GM18870 (cell line): ENCODE results near the gene DENND6B.

Source experiments
- ATAC-seq: cut with Tn5 transposase; IDR thresholded peaks from one replicate; pipeline ENCODE4 v1.9.1; 2021; ENCODE audit warnings: moderate library complexity; ENCODE audit not compliant: unreplicated experiment

DENND6B gene

DNA sequence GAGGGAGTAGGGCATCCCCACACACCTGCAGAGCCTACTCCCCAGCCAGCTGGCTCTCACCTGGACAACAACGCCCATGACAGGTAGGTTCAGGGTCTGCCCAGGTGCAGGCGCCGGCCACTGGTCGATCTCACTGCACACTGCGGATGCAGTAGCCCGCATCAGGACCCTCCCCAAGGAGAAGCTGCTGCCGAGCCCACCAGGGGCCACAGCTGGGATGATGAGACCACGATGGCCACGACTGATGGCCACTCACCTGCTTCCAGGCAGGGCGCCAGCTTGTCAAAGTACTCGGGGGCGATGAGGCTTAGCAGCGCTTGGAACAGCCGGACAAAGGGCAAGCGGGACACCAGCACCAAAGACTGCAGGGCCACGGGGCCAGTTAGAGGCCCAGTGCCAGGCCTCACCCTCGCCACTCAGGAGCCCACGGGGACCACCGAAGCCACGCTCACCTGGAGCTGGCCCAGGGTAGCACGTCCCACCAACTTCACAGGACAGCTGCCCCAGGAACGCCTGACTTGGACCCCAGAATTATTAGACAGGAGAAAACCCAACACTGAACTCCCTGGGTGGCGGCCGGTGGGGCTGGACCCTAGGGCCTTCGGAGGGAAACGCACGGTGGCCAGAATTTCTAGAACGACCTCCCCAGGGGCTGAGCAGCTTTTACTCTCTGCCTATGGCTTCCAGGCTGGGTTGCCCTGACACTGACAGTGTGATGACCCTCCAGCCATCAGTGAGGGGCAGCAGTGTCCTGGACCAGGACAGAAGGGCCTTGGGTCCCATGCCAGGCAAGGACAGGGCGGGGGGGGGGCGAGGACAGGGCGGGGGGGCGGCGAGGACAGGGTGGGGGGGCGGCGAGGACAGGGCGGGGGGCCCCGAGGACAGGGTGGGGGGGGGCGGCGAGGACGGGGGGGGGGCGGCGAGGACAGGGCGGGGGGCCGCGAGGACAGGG lies 10.4 kb downstream of the DENND6B start:
- no peak for ATAC-seq

GRCh38 chr22:50315289-50316113 lies 11.3 kb downstream of the DENND6B start:
- ATAC-seq = no peak

GRCh38 chr22:50314455-50315288 lies 12.1 kb downstream of the DENND6B start:
- ATAC-seq = no peak

DNA sequence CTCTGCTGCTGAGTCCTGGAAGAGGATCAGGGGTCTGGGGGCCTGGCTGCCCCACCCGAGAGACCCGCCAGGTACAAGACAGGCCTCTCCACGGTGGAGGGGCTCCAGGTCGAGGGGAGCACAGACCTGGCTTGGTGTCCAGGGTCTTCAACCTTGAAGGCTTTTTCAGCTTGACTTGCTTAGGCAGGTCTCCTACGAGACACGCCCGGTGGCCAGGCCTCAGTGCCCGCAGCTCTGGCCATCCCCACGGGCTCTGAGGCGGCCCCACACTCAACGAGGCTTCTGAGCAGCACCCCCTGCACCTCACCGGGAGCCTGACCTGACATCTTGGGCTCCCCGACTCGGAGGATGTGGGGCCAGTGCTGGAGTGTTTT lies 12.7 kb downstream of the DENND6B start:
- ATAC-seq = no peak

GRCh38 chr22:50313600-50313999 lies 13.2 kb downstream of the DENND6B start:
- no peak for ATAC-seq

DNA sequence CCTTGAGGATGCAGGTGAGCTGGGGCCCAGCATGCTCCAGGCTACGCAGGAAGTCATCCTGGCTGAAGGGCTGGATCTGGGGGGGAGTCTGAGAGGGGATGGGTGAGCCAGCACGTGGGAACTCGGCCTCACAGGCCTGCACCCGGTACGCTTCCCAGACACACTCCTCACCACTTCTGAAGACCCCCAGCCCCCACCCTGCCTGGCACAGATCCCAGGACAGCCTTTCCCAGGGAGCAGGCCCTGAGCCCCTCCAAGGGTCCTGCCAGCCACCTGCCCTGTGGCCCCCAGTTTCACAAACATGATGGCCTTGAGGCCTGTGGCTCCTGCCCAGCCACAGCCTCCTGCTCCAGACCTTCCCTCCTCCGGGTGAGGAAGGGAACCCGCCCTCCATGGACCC lies 13.8 kb downstream of the DENND6B start:
- no peak for ATAC-seq

DNA sequence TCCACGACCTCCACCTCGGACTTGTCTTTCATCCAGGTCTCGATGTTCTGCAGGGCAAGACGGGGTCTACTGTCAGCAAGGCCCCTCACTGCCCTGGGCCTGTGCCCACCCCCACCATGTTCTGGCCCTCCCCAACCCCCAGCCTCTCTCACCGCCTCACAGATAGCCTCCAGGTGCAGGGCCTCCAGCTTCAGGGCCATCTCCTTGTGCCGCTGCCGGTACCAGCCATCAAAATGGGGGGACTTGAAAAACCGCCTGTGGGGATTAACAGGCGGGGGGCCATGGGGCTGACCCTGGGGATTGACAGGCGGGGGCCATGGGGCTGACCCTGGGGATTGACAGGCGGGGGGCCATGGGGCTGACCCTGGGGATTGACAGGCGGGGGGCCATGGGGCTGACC lies 14.4 kb downstream of the DENND6B start:
- no peak for ATAC-seq

DNA sequence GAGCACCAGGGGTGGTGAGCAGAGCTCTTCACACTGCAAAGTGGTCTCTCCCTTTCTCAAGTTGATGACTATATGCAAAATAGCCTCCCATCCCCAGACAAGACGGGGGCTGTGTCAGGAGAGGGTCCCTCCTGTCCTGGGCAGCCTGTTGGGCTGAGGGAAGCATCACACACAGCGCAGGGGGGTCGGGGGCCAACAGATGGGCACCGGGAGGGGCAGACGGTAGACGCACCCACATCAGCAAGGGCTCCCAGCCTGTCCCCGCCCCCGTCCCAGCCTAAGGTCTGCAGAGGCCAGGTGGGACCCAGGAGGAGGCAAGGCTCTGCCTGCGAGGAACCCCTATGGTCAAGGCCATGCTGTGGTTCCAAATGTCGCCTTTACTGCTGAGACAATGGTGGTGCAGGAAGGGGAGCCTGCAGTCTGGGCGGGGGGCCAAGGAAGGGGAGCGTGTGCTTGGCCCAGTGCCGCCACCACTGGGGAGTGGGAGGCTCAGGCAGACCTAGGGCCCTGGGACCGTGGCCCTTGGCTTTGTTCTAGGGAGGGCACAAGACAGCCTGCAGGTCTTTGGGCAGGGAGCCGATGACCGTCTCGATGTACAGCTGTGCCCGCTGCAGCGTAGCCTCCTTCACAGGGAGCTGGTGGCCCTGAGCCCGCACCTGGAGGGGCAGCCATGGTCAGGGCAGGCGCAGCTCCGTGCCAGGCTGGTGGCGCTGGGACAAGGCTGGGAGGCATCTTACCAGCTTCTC lies 15.0 kb downstream of the DENND6B start:
- no peak for ATAC-seq

DNA sequence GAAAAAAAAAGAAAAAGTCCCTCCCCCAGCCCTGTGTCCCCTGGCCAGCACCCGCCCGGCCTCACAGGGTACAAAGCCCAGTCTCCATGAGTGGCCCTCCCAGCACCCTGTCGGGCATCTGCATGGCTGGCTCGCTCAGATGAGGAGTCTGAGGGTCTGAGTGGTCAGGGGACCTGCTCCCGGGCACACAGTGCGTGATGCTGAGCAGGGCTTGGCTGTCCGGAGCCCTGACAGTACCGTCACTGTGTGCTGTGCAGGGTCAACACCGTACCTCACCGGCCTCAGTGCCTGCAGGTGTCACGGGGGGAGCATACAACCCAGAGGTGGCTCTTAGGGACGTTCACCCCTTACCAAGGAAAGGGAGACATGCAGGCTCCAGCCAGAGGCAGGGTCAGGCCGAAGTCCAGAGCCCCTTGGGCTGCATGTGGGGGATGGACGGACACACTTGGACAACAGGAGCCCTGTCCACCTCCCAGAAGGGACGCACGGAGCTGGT lies 15.8 kb downstream of the DENND6B start:
- no peak for ATAC-seq

DNA sequence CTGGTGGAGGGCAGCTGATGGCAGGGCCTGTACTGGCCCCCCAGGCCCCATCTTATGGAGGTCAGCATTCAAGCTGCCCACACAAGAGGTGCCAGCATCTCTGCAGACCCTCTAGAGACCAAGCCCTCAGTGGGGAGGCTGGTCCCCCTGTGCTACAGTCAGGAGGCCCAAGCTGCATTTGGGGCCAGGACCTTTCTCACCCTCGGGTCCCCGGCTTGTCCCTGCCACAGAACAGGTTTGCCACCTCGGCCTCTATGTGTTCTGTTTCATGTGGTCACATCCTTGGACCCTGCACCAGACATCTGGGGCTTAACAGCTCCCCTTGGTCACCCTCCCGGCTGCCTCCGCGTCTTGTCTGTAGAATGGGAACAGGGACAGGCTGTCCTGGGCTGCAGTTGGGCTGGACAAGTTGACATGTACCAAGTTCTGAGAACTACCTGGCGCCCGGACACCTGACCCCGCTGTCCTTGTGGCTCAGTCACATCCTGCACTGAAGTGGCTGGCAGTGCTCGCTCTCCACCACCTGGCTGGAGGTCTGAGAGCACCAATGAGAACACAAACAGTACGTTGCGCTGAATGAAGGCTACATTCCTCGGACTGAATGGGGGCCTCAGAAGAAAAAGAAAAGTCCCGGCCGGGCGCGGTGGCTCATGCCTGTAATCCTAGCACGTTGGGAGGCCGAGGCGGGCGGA lies 16.6 kb downstream of the DENND6B start:
- ATAC-seq = no peak

GRCh38 chr22:50309601-50309991 lies 17.2 kb downstream of the DENND6B start:
- ATAC-seq = no peak

GRCh38 chr22:50308986-50309600 lies 17.7 kb downstream of the DENND6B start:
- no peak for ATAC-seq

DNA sequence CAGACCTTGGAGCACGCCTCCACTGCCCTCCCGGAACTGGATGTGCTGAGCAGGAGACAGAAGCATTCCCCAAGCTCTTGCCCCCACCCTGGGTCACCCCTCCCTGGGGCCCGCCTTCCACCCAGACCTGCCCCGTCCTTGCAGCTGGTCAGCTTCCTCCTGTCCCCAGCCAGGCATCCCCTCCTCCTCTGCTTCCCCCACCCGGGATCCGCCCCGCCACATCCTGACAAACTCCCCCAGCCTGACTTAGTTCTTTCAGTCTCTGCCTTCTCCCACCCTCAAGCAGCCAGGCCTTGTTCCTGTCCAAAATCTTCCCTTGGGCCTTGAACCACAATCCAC lies 18.2 kb downstream of the DENND6B start:
- ATAC-seq = no peak

- ATAC-seq = no peak
Observed at GRCh38 chr22:50307890-50308596, 18.8 kb downstream of the DENND6B start.

- ATAC-seq = no peak
Observed at GRCh38 chr22:50306753-50307749, 19.8 kb downstream of the DENND6B start, which contains the start of gene PLXNB2. TSS of gene PLXNB2 (minus strand) at chr22:50307646. CDS start at chr22:50290584, 17,062 bp downstream.

DNA sequence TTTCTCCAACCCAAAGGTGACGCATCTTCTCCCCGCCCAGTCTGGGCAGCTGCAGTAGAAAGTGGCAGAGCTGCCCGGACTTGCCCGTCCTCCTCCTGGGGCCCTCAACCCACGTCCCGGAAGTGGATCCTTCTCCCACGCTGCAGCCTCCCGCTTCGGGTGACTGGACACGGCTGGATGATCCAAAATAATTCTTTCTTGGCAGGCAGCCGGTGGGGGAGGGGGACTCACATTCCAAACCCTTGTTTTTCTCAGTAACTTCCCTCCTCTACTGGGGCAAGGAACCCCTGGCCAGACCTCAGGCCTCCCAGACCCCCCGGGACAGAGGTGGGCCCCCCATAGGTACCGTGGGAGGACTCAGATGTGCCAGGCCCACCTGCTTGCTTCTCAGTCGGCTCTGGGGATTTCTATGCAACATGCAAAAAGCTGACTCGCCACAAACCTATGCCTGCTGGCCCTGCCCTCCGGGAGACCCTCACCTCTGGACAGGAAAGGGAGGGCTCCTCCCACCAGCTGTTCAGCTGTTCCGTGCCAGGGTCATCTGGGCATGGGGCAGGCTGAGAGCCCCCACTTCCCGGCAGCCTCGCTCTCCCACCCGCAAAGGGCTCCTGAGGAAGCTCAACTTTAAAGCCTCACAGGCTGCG lies 20.8 kb downstream of the DENND6B start:
- ATAC-seq = no peak

- ATAC-seq = no peak
Observed at GRCh38 chr22:50305393-50305922, 21.4 kb downstream of the DENND6B start.
